ENCODE results near the gene ABCG8.

Gene ABCG8

DNA sequence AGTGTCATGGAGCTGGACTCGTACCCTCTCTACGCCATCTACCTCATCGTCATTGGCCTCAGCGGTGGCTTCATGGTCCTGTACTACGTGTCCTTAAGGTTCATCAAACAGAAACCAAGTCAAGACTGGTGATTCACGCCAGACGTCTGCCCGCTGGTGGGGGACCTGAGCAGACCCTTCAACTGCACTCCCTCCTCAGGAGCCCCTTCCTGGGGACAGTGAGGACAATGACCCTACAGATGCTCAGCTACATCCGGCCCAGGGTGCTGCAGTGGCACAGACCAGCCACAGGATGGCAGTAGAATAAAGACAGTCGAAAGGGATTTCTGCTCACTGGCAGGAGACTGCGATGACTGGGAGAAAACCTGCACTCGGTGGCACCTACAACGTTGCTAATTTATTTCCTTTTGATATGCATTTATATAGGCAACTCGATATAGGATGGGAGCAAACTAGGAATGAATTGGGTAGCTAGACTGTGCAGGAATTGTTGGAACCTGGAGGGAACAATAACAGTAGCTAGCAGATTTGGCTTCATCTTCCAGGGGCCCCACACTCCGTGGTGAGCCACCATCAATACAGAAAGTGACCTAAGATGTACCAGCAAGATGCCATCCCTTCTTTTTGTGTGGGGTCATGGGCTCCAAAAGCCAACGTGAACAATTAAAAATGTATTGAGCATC is 39.2 kb downstream of the ABCG8 start:
- Histone ChIP-seq H3K27me3 (replicated peaks; ENCODE audit: control insufficient read depth, insufficient read depth, low read length) (no peaks in the 10 kb centered on the region), H3K4me3 (replicated peaks; ENCODE audit: low read depth, low read length) (no peak overlapping the region), H3K36me3 (ENCODE audit: control insufficient read depth, insufficient read depth, low read length) (no peaks in the 10 kb centered on the region)
- TF ChIP-seq, protein P1, sequence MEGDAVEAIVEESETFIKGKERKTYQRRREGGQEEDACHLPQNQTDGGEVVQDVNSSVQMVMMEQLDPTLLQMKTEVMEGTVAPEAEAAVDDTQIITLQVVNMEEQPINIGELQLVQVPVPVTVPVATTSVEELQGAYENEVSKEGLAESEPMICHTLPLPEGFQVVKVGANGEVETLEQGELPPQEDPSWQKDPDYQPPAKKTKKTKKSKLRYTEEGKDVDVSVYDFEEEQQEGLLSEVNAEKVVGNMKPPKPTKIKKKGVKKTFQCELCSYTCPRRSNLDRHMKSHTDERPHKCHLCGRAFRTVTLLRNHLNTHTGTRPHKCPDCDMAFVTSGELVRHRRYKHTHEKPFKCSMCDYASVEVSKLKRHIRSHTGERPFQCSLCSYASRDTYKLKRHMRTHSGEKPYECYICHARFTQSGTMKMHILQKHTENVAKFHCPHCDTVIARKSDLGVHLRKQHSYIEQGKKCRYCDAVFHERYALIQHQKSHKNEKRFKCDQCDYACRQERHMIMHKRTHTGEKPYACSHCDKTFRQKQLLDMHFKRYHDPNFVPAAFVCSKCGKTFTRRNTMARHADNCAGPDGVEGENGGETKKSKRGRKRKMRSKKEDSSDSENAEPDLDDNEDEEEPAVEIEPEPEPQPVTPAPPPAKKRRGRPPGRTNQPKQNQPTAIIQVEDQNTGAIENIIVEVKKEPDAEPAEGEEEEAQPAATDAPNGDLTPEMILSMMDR (IDR thresholded peaks at IDR 0.05; ENCODE audit: insufficient read depth, low read length, poor library complexity, severe bottlenecking), result peak; percentile 98
- peak; percentile 33 for DNase-seq (ENCODE audit: extremely low read depth, insufficient read length)

DNA sequence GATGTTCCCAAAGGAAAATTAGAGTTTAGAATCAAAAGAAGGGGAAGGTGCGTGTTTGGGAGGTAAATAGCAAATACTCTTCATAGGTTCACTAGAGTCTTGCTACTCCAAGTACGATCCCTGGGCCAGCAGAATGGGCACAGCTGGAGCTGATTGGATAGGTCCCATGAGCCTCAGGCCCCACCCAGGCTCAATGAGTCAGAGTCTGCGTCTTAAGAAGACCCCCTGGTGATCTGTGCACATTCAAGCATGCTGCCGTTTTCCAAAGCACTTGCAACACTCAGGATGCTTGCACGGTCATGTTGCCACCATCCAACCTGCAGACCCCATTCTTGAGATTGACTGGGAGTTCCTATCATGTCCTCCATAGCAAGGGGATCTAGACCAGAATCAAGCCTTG is 40.5 kb downstream of the ABCG8 start:
- DNase-seq (ENCODE audit: extremely low read depth, insufficient read length), result no peak
- Histone ChIP-seq H3K27me3 (replicated peaks; ENCODE audit: control insufficient read depth, insufficient read depth, low read length) (no peaks in the 10 kb centered on the region), H3K36me3 (ENCODE audit: control insufficient read depth, insufficient read depth, low read length) (no peaks in the 10 kb centered on the region), H3K4me3 (replicated peaks; ENCODE audit: low read depth, low read length) (no peak overlapping the region)
- TF ChIP-seq, protein P1 (IDR thresholded peaks at IDR 0.05; ENCODE audit: insufficient read depth, low read length, poor library complexity, severe bottlenecking), result no peak

GRCh38 chr2:43880471-43880870 is 41.7 kb downstream of the ABCG8 start:
- Histone ChIP-seq H3K36me3 (ENCODE audit: control insufficient read depth, insufficient read depth, low read length) (no peaks in the 10 kb centered on the region), H3K27me3 (replicated peaks; ENCODE audit: control insufficient read depth, insufficient read depth, low read length) (no peaks in the 10 kb centered on the region), H3K4me3 (replicated peaks; ENCODE audit: low read depth, low read length) (no peak overlapping the region)
- DNase-seq (ENCODE audit: extremely low read depth, insufficient read length), result no peak
- TF ChIP-seq, protein P1 (IDR thresholded peaks at IDR 0.05; ENCODE audit: insufficient read depth, low read length, poor library complexity, severe bottlenecking), result no peak

- H3K4me3 ChIP-seq (replicated peaks; ENCODE audit: low read depth, low read length), result no peak overlapping the region
- TF ChIP-seq, protein P1 (IDR thresholded peaks at IDR 0.05; ENCODE audit: insufficient read depth, low read length, poor library complexity, severe bottlenecking), result no peak
Observed at GRCh38 chr2:43880952-43881351, 42.2 kb downstream of the ABCG8 start.

GRCh38 chr2:43882312-43882711 is 43.5 kb downstream of the ABCG8 start:
- TF ChIP-seq, protein P1 (IDR thresholded peaks at IDR 0.05; ENCODE audit: insufficient read depth, low read length, poor library complexity, severe bottlenecking), result no peak
- H3K36me3 ChIP-seq (ENCODE audit: control insufficient read depth, insufficient read depth, low read length), result peaks cover 5% of the 10 kb centered on the region
- DNase-seq (ENCODE audit: extremely low read depth, insufficient read length), result no peak
- no peaks in the 10 kb centered on the region for H3K27me3 ChIP-seq (replicated peaks; ENCODE audit: control insufficient read depth, insufficient read depth, low read length)
- H3K4me3 ChIP-seq (replicated peaks; ENCODE audit: low read depth, low read length), result no peak overlapping the region

More at GRCh38 chr2:43880952-43881351, 42.2 kb downstream of the ABCG8 start:
- H3K36me3 ChIP-seq (ENCODE audit: control insufficient read depth, insufficient read depth, low read length), result no peaks in the 10 kb centered on the region
- DNase-seq (ENCODE audit: extremely low read depth, insufficient read length), result no peak
- no peaks in the 10 kb centered on the region for H3K27me3 ChIP-seq (replicated peaks; ENCODE audit: control insufficient read depth, insufficient read depth, low read length)

- no peaks in the 10 kb centered on the region for H3K27me3 ChIP-seq (replicated peaks; ENCODE audit: control insufficient read depth, insufficient read depth, low read length)
- TF ChIP-seq, protein P1 (IDR thresholded peaks at IDR 0.05; ENCODE audit: insufficient read depth, low read length, poor library complexity, severe bottlenecking), result no peak
- peaks cover 9% of the 10 kb centered on the region for H3K36me3 ChIP-seq (ENCODE audit: control insufficient read depth, insufficient read depth, low read length)
- no peak for DNase-seq (ENCODE audit: extremely low read depth, insufficient read length)
- H3K4me3 ChIP-seq (replicated peaks; ENCODE audit: low read depth, low read length), result no peak overlapping the region
Observed at GRCh38 chr2:43884689-43885088, 45.9 kb downstream of the ABCG8 start.
